Measurements from ENCODE around the gene MOG. TPM values are rescaled to one million over a fixed set of nuclear protein-coding genes. Genes with fewer than 3 reads are reported as not detected.

The MOG gene
- total and polyA plus RNA-seq, 9 donors, result not detected

Other genes starting within 250 kb of the MOG start
- not detected for gene OR12D1, start 242.2 kb upstream of the MOG start, total RNA-seq
- not detected for gene OR12D1, start 242.2 kb upstream of the MOG start, polyA plus RNA-seq (ENCODE audit: insufficient read depth in 1 of 8, insufficient read length in 8 of 8, low replicate concordance in 1 of 8)
- gene OR10C1, start 217.8 kb upstream of the MOG start, total RNA-seq, result not detected
- not detected for gene OR10C1, start 217.8 kb upstream of the MOG start, polyA plus RNA-seq (ENCODE audit: insufficient read depth in 1 of 8, insufficient read length in 8 of 8, low replicate concordance in 1 of 8)
- not detected for gene OR11A1, start 200.0 kb upstream of the MOG start, total RNA-seq
- gene OR11A1, start 200.0 kb upstream of the MOG start, polyA plus RNA-seq (ENCODE audit: insufficient read depth in 1 of 8, insufficient read length in 8 of 8, low replicate concordance in 1 of 8), result not detected
- gene OR2H1, start 199.9 kb upstream of the MOG start, total RNA-seq, result not detected
- gene OR2H1, start 199.9 kb upstream of the MOG start, polyA plus RNA-seq (ENCODE audit: insufficient read depth in 1 of 8, insufficient read length in 8 of 8, low replicate concordance in 1 of 8), result under 1 TPM in 1 of 8 donors, not detected in 7; 0.14 TPM
- gene MAS1L, start 169.1 kb upstream of the MOG start, total RNA-seq, result not detected
- gene MAS1L, start 169.1 kb upstream of the MOG start, polyA plus RNA-seq (ENCODE audit: insufficient read depth in 1 of 8, insufficient read length in 8 of 8, low replicate concordance in 1 of 8), result not detected
- gene UBD, start 97.4 kb upstream of the MOG start, total RNA-seq, result 0.31 TPM
- 1 to 10 TPM in 1 of 8 donors, under 1 TPM in 6, not detected in 1; 0.15 to 1.6 (median 0.32) TPM for gene UBD, start 97.4 kb upstream of the MOG start, polyA plus RNA-seq (ENCODE audit: insufficient read depth in 1 of 8, insufficient read length in 8 of 8, low replicate concordance in 1 of 8)
- gene OR2H2, start 72.0 kb upstream of the MOG start, total RNA-seq, result not detected
- under 1 TPM; 0.04 to 0.32 (median 0.15) TPM for gene OR2H2, start 72.0 kb upstream of the MOG start, polyA plus RNA-seq (ENCODE audit: insufficient read depth in 1 of 8, insufficient read length in 8 of 8, low replicate concordance in 1 of 8)
- 14.0 TPM for gene GABBR1, start 23.9 kb upstream of the MOG start, total RNA-seq
- gene GABBR1, start 23.9 kb upstream of the MOG start, polyA plus RNA-seq (ENCODE audit: insufficient read depth in 1 of 8, insufficient read length in 8 of 8, low replicate concordance in 1 of 8), result 10 to 100 TPM; 22.6 to 48.4 (median 37.0) TPM
- gene ZFP57, start 24.1 kb downstream of the MOG start, total RNA-seq, result not detected
- gene ZFP57, start 24.1 kb downstream of the MOG start, polyA plus RNA-seq (ENCODE audit: insufficient read depth in 1 of 8, insufficient read length in 8 of 8, low replicate concordance in 1 of 8), result 1 to 10 TPM in 1 of 8 donors, under 1 TPM in 1, not detected in 6; 0.08 to 1.1 TPM
- gene HLA-F, start 66.3 kb downstream of the MOG start, total RNA-seq, result 6.6 TPM
- gene HLA-F, start 66.3 kb downstream of the MOG start, polyA plus RNA-seq (ENCODE audit: insufficient read depth in 1 of 8, insufficient read length in 8 of 8, low replicate concordance in 1 of 8), result 10 to 100 TPM in 1 of 8 donors, 1 to 10 TPM in 7; 4.6 to 10.7 (median 6.9) TPM
- not detected for gene HLA-G, start 170.7 kb downstream of the MOG start, total RNA-seq
- 1 to 10 TPM in 7 of 8 donors, under 1 TPM in 1; 0.41 to 8.1 (median 4.3) TPM for gene HLA-G, start 170.7 kb downstream of the MOG start, polyA plus RNA-seq (ENCODE audit: insufficient read depth in 1 of 8, insufficient read length in 8 of 8, low replicate concordance in 1 of 8)

Data from muscle of leg (tissue), 9 donors.